H1 (cell line): Measurements from ENCODE around the gene PDZD4. TPM values are rescaled to one million over a fixed set of nuclear protein-coding genes. Genes with fewer than 3 reads are reported as not detected.

ENCODE experiments used
- BCL11A ChIP-seq, 2 experiments: IDR thresholded peaks; one replicate each; pipeline ENCODE4 v1.6.1; 2011; ENCODE audit warnings: low read depth in 2 of 2, low read length in 2 of 2, mild to moderate bottlenecking in 2 of 2
- SAP30 ChIP-seq: fragments of 300-600 bp; sonication (generic); IDR thresholded peaks from 2 replicates; pipeline ENCODE4 v1.7.1; 2012; ENCODE audit warnings: low read length, moderate library complexity, mild to moderate bottlenecking, inconsistent platforms; ENCODE audit not compliant: insufficient read depth, insufficient replicate concordance
- TBP ChIP-seq: IDR thresholded peaks from 2 replicates; pipeline ENCODE4 v1.6.1; 2011; ENCODE audit warnings: low read depth, low read length, improper control_type of control experiment
- polyA plus RNA-seq, 7 experiments: library from polyadenylated mRNA; depleted of rRNA in 3 of 7; stranded (reverse) in 5 of 7; unstranded in 2 of 7; fragments of >200 nt in 5 of 7; fragments of 200-250 nt in 2 of 7; gene quantifications; 1 replicate in 5 of 7; 2 replicates in 1 of 7; 4 replicates in 1 of 7; pipeline versions ENCODE4 v1.2.1 to v1.2.3, GENCODE V29; 2011 to 2013; ENCODE audit warnings: missing spikeins in 2 of 7, mixed read lengths in 2 of 7
- total RNA-seq: library from RNA; stranded (reverse); fragmentation: NEBNext Ultra II Directional; extraction: Animal tissue kit (Norgen Biotek cat#: 25700); gene quantifications from 2 replicates; pipeline ENCODE4 v1.2.1, GENCODE V29; 2021

PDZD4 gene
- total and polyA plus RNA-seq, 2 of the 8 experiments (the other 6 are each of a cell fraction or from before 2014, with no cell fraction given): 45.8 to 169 TPM

DNA sequence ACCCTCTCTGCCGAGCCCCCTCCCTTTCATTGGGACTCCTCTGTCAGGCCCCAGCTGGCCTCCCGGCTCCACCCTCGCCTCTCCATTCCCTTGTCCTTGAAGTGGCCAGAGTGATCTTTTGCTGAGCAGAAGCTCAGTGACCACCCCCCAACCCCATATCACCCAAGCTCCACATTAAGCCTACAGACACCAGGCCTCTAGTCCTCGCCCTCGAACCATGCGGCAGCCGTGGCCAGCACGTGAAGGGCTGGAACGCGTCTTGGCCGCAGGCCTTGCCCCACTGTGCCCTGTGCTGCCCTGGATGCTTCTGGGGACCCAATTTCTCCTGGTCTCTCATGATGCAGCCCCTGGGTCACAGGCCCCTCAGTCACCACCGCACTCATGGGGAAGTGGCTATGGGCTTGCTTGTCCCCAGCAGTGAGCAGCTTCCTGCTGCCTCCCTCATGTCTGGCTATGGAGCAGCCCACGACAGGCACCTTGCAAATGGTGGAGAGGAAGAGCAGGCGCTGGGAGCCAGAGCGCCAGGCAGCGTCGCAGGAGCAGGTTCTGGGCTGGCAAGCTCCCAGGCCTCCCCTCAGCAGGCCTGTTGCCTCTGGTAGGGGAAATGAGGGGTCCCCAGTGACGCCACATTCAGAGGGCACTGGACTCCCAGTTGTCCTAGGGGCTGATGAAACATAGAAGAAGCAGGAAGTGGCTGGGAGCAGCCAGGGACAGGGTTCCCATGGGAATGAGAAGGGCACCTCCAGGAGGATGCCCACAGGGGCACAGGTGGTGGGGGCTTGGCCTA lies 50.3 kb downstream of the PDZD4 start (continued):
- no peak for TF ChIP-seq TBP
- no peak for TF ChIP-seq SAP30
- no peak for TF ChIP-seq BCL11A (IDR thresholded peaks at IDR 0.05; ENCODE audit: low read depth in 2 of 2, low read length in 2 of 2)
